ENCODE measurements around the gene PC.

Gene PC

GRCh38 chr11:66881927-66882452, 76.2 kb downstream of the PC start:
- TF ChIP-seq, protein P1, sequence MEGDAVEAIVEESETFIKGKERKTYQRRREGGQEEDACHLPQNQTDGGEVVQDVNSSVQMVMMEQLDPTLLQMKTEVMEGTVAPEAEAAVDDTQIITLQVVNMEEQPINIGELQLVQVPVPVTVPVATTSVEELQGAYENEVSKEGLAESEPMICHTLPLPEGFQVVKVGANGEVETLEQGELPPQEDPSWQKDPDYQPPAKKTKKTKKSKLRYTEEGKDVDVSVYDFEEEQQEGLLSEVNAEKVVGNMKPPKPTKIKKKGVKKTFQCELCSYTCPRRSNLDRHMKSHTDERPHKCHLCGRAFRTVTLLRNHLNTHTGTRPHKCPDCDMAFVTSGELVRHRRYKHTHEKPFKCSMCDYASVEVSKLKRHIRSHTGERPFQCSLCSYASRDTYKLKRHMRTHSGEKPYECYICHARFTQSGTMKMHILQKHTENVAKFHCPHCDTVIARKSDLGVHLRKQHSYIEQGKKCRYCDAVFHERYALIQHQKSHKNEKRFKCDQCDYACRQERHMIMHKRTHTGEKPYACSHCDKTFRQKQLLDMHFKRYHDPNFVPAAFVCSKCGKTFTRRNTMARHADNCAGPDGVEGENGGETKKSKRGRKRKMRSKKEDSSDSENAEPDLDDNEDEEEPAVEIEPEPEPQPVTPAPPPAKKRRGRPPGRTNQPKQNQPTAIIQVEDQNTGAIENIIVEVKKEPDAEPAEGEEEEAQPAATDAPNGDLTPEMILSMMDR (IDR thresholded peaks at IDR 0.05), result no peak
- H3K36me3 ChIP-seq, result no peaks in the 10 kb centered on the region
- no peak overlapping the region for H3K27ac ChIP-seq
- peaks cover 0 to 4% of the 10 kb centered on the region in 2 donors for H3K27me3 ChIP-seq
- intact Hi-C loops (cut with DNase I; ENCODE audit: low total_unique reads), result no loop called here
- peaks cover 0 to 30% (median 0%) of the 10 kb centered on the region in 4 donors for H3K4me1 ChIP-seq
- no peak overlapping the region for H3K4me3 ChIP-seq
- no peak for DNase-seq
- no peaks in the 10 kb centered on the region for H3K9me3 ChIP-seq

DNA sequence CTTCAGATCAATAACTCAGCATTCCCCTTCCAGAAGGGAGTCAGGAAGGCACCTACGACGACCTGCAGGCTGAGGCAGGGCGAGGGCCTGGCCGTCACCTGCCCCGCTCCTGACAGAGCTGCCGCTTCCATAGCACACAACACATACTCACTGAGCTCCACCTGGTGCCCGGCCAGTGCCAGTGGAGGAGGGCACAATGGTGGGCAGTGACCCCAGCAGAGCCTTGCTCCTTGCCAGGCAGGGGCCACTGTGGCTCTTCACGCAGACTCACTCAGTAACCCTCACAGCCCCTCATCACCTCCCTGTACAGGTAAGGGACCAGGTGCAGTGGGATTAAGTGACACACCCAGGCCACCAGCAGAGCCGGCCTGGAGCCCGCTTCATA, 76.7 kb downstream of the PC start:
- Histone ChIP-seq H3K4me3 (no peak overlapping the region), H3K4me1 (peaks cover 0 to 30% (median 0%) of the 10 kb centered on the region in 4 donors), H3K27me3 (peaks cover 0 to 4% of the 10 kb centered on the region in 2 donors), H3K9me3 (no peaks in the 10 kb centered on the region), H3K27ac (no peak overlapping the region), H3K36me3 (no peaks in the 10 kb centered on the region)
- intact Hi-C loops (cut with DNase I; ENCODE audit: low total_unique reads), result no loop called here
- TF ChIP-seq, protein P1 (IDR thresholded peaks at IDR 0.05), result no peak
- no peak for DNase-seq

GRCh38 chr11:66880496-66881450, 77.4 kb downstream of the PC start:
- Histone ChIP-seq H3K4me3 (no peak overlapping the region), H3K36me3 (no peaks in the 10 kb centered on the region), H3K9me3 (no peaks in the 10 kb centered on the region), H3K4me1 (peaks cover 0 to 30% (median 0%) of the 10 kb centered on the region in 4 donors), H3K27ac (no peak overlapping the region), H3K27me3 (peaks cover 0 to 4% of the 10 kb centered on the region in 2 donors)
- TF ChIP-seq, protein P1 (IDR thresholded peaks at IDR 0.05), result no peak
- intact Hi-C loops (cut with DNase I; ENCODE audit: low total_unique reads), result no loop called here
- no peak for DNase-seq

DNA sequence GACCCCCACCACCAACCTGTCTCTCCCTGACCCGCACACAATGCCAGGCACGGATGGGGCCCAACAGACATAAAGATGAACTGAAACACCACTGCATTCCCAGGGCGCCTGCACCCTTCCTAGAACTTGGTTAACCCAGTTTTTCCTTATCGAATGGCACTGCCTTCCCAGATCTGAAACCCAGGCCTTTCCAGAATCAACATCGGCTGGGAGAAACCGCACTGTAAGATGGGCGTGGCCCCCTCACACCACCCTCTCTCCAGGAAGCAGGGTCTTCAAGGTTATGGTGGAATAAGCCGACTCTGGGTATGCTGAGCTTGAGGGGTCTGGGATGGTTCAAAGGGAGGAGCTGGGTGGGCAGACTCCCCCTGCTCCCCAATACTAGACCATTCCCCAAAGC, 78.2 kb downstream of the PC start:
- TF ChIP-seq, protein P1 (IDR thresholded peaks at IDR 0.05), result no peak
- DNase-seq, result no peak
- no peak overlapping the region for H3K4me3 ChIP-seq
- H3K27ac ChIP-seq, result no peak overlapping the region
- H3K36me3 ChIP-seq, result no peaks in the 10 kb centered on the region
- H3K9me3 ChIP-seq, result no peaks in the 10 kb centered on the region
- peaks cover 0 to 4% of the 10 kb centered on the region in 2 donors for H3K27me3 ChIP-seq
- intact Hi-C loops (cut with DNase I; ENCODE audit: low total_unique reads), result no loop called here
- H3K4me1 ChIP-seq, result peaks cover 0 to 30% (median 0%) of the 10 kb centered on the region in 4 donors

DNA sequence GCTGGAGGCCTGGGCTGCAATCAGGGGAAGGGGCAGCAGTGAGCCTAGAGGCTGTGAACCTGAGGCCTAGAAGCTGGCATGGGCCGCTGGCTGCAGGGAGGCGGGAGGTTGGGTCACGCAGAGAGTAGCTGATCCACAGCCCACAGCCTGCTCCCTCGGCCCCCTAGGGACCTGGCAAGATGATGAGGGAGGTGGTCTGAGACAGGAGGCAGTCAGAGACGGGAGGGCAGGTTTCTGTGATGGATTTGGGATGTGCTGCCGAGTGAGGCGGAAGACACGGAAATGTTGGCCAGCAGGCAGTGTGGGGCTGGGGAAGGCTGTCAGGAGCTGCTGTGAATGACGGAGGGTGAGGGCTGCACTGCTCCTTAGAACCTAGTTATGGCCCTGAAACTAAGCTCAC, 78.6 kb downstream of the PC start:
- Histone ChIP-seq H3K27me3 (peaks cover 0 to 4% of the 10 kb centered on the region in 2 donors), H3K27ac (no peak overlapping the region), H3K4me3 (no peak overlapping the region), H3K36me3 (no peaks in the 10 kb centered on the region), H3K9me3 (no peaks in the 10 kb centered on the region), H3K4me1 (peaks cover 0 to 30% (median 0%) of the 10 kb centered on the region in 4 donors)
- TF ChIP-seq, protein P1 (IDR thresholded peaks at IDR 0.05), result no peak
- intact Hi-C loops (cut with DNase I; ENCODE audit: low total_unique reads), result no loop called here
- DNase-seq, result no peak

All from tibial artery (tissue), 4 donors.